ENCODE data around the gene ACP1.

ACP1 gene

DNA sequence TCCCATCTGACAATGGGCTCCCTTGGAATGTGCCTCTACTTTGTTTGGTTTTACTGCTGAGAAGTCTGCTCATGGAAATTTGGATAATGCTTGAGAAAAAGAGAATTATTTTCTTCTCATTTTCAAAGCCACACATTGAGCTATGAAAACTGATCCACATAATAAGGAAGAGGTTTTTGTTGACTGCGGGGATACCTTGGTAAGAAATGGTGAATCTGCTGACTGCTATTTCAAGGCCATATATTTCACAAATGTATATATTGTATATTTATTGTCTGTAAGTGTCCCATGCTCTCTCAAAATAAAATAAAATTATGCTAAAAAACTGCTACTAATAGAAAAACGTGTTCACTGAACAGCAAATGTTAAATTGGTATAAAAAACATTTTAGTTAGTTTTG is 16.0 kb upstream of the ACP1 start:
- H2AFZ ChIP-seq (ENCODE audit: low read depth, low read length, severe bottlenecking): no peak overlapping the region
- no peaks in the 10 kb centered on the region for H3K36me3 ChIP-seq (ENCODE audit: low read length)
- H3K27ac ChIP-seq (ENCODE audit: low read depth, low read length): no peak overlapping the region
- no peak overlapping the region for H3K4me3 ChIP-seq (ENCODE audit: insufficient read depth, low read length, poor library complexity, severe bottlenecking)
- H3K9me2 ChIP-seq (replicated peaks; ENCODE audit: insufficient read depth, low read length): no peaks in the 10 kb centered on the region
- no peaks in the 10 kb centered on the region for H4K20me1 ChIP-seq (ENCODE audit: low read depth, low read length)
- no peak overlapping the region for H3K9ac ChIP-seq (ENCODE audit: low read length)
- H3K79me2 ChIP-seq (ENCODE audit: insufficient read depth, low read length): no peaks in the 10 kb centered on the region
- no peaks in the 10 kb centered on the region for H3K9me3 ChIP-seq (ENCODE audit: insufficient read depth, low read length)
- H3F3A ChIP-seq (ENCODE audit: insufficient read depth): no peaks in the 10 kb centered on the region
- TF ChIP-seq, protein P1, sequence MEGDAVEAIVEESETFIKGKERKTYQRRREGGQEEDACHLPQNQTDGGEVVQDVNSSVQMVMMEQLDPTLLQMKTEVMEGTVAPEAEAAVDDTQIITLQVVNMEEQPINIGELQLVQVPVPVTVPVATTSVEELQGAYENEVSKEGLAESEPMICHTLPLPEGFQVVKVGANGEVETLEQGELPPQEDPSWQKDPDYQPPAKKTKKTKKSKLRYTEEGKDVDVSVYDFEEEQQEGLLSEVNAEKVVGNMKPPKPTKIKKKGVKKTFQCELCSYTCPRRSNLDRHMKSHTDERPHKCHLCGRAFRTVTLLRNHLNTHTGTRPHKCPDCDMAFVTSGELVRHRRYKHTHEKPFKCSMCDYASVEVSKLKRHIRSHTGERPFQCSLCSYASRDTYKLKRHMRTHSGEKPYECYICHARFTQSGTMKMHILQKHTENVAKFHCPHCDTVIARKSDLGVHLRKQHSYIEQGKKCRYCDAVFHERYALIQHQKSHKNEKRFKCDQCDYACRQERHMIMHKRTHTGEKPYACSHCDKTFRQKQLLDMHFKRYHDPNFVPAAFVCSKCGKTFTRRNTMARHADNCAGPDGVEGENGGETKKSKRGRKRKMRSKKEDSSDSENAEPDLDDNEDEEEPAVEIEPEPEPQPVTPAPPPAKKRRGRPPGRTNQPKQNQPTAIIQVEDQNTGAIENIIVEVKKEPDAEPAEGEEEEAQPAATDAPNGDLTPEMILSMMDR (IDR thresholded peaks at IDR 0.05; ENCODE audit: insufficient read depth, low read length, poor library complexity, severe bottlenecking): no peak
- no peak for TF ChIP-seq EZH2phosphoT487 (conservative IDR thresholded peaks at IDR 0.05; ENCODE audit: low read length)
- no peak overlapping the region for H3K4me2 ChIP-seq (ENCODE audit: low read depth, low read length, poor library complexity, severe bottlenecking)
- no peaks in the 10 kb centered on the region for H3K27me3 ChIP-seq (ENCODE audit: low read length)

DNA sequence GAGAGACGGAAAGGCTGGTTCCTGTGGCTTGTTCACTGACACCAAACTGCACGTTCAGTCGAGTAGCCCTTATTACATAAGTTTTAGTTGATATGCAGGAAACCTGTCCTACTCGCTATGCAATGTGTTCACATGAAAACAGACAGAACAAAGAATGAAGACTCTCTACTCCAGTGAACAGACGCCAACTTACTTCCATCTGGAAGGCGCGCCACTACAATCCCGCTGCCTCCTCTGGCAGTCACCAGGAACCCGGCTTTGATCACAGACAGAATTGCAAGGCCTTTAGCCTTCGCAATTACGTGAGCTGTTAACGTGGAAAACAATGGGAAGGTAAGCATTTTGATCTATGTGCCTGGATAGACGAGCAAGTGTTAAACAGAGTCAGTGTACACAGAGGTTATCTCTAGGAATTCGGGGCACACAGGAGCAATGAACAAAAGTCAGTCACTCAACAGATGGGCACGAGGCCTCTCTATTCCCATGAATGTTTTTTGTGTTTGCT is 15.2 kb upstream of the ACP1 start:
- H2AFZ ChIP-seq (ENCODE audit: low read depth, low read length, severe bottlenecking): no peak overlapping the region

GRCh38 chr2:252001-252602 is 12.6 kb upstream of the ACP1 start:
- Histone ChIP-seq H3K4me2 (ENCODE audit: low read depth, low read length, poor library complexity, severe bottlenecking) (no peak overlapping the region), H3K4me3 (ENCODE audit: insufficient read depth, low read length, poor library complexity, severe bottlenecking) (no peak overlapping the region), H2AFZ (ENCODE audit: low read depth, low read length, severe bottlenecking) (no peak overlapping the region), H3K9ac (ENCODE audit: low read length) (no peak overlapping the region), H3K9me2 (replicated peaks; ENCODE audit: insufficient read depth, low read length) (no peaks in the 10 kb centered on the region), H3K9me3 (ENCODE audit: insufficient read depth, low read length) (no peaks in the 10 kb centered on the region), H3K27ac (ENCODE audit: low read depth, low read length) (no peak overlapping the region), H3K79me2 (ENCODE audit: insufficient read depth, low read length) (no peaks in the 10 kb centered on the region), H4K20me1 (ENCODE audit: low read depth, low read length) (no peaks in the 10 kb centered on the region), H3F3A (ENCODE audit: insufficient read depth) (no peaks in the 10 kb centered on the region), H3K36me3 (ENCODE audit: low read length) (no peaks in the 10 kb centered on the region), H3K27me3 (ENCODE audit: low read length) (no peaks in the 10 kb centered on the region)
- TF ChIP-seq, protein P1 (IDR thresholded peaks at IDR 0.05; ENCODE audit: insufficient read depth, low read length, poor library complexity, severe bottlenecking): no peak
- no peak for TF ChIP-seq EZH2phosphoT487 (conservative IDR thresholded peaks at IDR 0.05; ENCODE audit: low read length)

More for the DNA sequence above, 15.2 kb upstream of the ACP1 start:
- Histone ChIP-seq H3K9me3 (ENCODE audit: insufficient read depth, low read length) (no peaks in the 10 kb centered on the region), H3K27ac (ENCODE audit: low read depth, low read length) (no peak overlapping the region), H3K9me2 (replicated peaks; ENCODE audit: insufficient read depth, low read length) (no peaks in the 10 kb centered on the region), H3K4me3 (ENCODE audit: insufficient read depth, low read length, poor library complexity, severe bottlenecking) (no peak overlapping the region), H3F3A (ENCODE audit: insufficient read depth) (no peaks in the 10 kb centered on the region), H4K20me1 (ENCODE audit: low read depth, low read length) (no peaks in the 10 kb centered on the region), H3K27me3 (ENCODE audit: low read length) (no peaks in the 10 kb centered on the region), H3K9ac (ENCODE audit: low read length) (no peak overlapping the region), H3K79me2 (ENCODE audit: insufficient read depth, low read length) (no peaks in the 10 kb centered on the region), H3K4me2 (ENCODE audit: low read depth, low read length, poor library complexity, severe bottlenecking) (no peak overlapping the region), H3K36me3 (ENCODE audit: low read length) (no peaks in the 10 kb centered on the region)
- no peak for TF ChIP-seq EZH2phosphoT487 (conservative IDR thresholded peaks at IDR 0.05; ENCODE audit: low read length)
- TF ChIP-seq, protein P1 (IDR thresholded peaks at IDR 0.05; ENCODE audit: insufficient read depth, low read length, poor library complexity, severe bottlenecking): no peak
